Epidermal melanocyte (primary cell): ENCODE results near the gene MICAL3.

Experiments used
- DNase-seq: peaks from one replicate; pipeline ENCODE4 v3.0.0; 2011; ENCODE audit warnings: low spot score; ENCODE audit not compliant: insufficient read length

Gene MICAL3

DNA sequence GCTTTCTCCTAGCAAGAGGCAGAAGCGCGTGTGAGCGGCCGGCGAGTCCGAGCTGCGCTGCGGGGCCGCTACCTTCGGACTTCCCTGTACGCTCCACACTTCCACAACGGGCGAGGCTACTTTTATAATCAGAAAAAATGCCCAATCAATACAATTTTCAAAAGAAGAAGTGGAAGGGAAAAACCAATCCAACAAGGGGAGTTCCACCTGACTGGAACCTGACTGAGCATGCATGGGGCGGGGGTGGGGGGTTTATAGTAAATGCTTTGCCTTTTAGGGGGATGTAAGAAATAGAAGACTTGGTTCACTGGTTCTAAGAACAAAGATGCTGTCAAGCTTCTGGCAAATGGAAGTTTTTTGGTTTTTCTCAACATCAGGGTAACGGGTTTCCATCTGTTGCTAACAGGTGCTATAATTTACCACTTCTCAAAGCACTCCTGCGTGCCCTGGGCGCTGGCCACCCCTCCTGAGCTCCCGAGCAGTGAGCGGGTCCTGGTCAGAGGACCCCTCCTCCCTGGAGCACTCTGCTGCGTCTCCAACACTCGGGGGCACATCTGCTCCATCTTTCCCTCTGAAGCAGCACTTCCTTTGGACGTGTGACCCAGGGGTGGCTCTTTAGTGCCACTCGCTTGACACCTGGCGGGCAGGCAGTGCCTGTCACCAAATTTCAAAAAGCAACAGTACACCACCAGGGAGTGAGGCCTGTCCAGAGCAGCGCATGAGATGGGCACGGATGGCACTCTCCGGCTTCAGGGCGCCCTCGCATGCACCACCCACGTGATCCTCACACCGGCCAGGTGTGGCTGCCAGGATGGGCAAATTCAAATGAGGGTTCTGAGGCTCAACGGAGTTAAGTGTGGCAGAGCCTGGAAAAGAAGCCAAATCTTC lies 228.5 kb downstream of the MICAL3 start:
- no peak for DNase-seq

DNA sequence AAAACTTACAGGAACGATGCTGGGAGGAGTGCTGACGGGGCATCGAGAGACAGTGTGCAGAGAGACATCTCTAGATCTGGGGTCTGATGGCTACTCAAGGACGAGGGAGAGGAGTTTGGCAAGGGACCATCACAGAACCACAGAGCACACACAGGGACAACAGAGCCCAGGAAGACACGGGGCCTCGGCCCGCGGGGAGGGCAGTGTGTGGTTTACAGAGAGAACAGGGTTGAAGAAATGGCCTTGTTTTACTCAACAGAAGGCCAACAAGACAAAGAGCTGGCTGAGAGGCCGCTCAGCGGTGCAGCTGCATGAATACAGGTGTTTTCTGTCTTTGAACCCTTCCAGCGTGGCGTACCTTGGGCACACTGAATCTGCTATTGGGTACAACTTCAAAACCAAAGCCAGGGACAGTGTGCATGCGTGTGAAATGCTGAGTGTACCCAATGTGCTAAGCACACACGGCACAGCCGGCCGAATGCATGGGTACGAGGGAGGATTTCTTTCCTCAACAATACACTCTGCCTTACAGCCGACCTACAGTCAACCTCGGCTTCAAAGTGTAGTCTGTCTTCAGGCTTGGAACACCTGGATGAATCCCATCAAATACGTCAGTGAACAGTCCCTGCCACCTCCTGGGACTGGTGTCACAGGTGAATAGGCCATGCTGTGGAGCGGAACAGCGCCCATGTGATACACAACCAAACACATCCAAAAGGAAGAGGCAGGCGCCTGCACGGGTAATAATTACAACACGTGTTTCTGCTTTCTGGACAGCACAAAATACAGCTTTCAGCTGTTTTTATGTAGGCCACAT lies 229.4 kb downstream of the MICAL3 start:
- no peak for DNase-seq

DNA sequence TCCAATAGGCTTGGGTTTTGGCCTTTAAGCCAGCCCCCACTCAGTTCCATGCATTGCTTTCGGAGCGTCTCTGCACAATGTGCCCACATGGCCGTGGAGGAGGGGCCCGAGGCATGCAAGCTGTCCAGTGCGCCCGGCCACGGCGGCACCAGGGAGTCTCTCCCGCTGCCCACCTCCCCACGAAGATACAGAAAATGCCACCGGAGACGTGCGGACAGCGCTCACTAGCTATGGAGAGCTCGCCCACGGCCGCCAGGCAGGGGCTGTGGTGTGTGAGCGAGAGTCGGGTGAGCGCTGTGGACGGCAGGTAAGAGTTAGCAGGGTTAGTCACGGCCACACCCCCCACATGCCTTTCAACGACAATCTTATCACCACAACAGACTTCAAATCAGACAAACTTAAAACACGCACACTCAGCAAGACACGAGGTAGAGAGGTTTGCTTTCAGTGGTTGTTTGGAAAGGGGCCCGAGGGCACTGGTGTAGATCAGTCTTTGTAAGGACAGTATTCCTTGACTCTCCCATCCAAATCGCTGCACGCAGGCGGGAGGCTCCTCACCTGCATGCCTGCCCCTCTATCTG lies 231.4 kb downstream of the MICAL3 start:
- DNase-seq, result no peak

- no peak for DNase-seq
Observed at GRCh38 chr22:17792299-17792698, 232.1 kb downstream of the MICAL3 start.

- DNase-seq, result no peak
Observed at GRCh38 chr22:17791196-17791595, 233.2 kb downstream of the MICAL3 start.

GRCh38 chr22:17789379-17790200 lies 234.8 kb downstream of the MICAL3 start:
- no peak for DNase-seq

GRCh38 chr22:17788528-17789378 lies 235.6 kb downstream of the MICAL3 start:
- no peak for DNase-seq

DNA sequence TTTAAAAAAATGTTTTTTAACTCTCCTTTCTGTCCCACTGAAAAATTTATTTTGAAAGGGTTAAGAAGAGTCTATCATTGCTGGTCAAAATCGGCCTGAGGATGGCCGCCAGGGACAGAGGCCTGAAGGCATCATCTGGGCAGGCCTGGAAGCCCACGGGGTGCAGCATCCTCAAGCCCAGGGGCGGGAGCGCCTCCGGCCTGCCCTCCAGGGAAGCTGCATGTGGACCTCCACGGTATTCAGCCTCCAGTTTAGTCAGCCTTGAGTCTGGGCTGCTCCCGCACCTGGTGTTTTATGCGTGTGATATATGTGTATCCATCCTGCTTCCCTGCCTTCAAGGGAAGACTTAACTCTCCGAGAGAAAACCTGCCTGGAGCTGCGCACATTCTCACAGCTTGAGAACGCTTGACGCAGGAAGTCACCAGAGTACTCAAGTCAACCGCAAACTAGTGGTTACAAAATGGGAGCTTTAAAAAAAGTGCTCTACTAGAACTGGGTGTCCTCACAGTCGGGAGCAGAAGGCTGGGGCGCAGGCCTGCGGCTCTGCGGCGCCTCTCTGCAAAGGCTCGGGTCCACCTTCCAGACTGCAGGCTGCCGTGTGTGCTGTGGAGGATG lies 236.5 kb downstream of the MICAL3 start:
- no peak for DNase-seq

GRCh38 chr22:17787241-17787640 lies 237.1 kb downstream of the MICAL3 start:
- DNase-seq, result no peak

GRCh38 chr22:17786435-17787161 lies 237.8 kb downstream of the MICAL3 start:
- peak; percentile 65 for DNase-seq

DNA sequence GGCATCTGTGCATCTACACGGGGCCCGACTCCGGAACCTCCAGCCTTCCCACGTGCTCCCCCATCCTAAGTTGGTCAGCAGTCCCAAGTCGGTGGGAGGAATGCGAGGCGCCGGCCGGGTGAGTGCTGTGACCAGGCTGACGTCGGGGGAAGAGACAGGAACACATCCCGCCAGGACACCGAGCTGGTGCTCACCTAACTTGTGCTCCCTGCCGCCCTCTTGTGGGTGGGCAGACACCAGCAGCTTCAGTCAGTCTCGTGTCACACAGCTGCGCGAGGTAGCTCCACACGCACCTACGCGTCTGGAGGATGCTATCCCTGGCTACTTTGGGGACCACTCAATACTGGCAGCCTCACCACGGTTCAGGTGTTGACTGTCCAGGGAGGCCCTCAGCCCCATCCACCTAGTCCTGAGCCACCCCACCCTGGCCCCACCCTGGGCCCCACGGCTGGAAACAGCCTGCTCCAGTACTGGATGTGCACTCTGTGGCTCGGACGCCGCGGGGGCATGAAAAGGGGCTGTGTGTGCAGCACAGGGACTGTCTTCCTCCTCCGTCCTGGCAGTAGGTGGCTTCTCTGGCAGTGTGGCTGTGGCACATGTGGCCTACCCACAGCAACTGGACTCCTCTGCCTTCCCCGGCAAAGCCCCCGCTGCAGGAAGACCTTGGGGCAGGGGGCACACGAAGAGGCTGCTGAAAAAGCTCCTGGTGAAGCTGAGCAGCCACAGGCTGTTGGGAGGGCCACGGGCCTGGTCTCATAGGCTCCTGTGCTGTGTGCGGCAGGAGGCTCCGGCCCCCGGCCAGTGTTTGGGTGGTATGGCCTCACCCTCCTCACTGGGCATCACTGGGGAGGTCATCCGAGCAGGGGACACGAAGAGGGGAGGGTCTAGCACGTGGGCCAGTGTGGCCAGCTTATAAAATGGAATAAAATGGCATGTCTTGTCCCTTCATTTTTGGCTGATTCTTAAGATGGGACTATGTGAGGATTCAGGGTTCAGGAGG lies 238.9 kb downstream of the MICAL3 start:
- no peak for DNase-seq

DNA sequence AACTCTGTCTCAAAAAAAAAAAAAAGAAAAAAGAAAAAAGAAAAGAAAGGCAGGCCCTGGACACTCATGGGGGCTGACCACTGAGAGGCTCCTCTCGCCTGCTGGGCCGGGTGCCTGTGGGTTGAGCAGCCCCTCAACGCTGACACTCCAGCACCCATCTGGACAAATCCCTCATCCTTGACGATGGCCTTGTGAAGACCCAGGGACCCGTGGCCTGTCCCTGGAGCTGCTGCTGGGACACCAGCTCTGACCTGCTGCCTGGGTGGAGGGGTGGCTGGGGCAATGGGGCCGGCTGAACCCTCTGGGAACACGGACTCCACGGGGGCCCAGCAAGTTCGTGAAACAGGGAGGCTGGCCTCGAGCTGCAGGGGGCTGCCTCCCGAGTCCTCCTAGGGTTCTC lies 239.6 kb downstream of the MICAL3 start:
- no peak for DNase-seq

GRCh38 chr22:17783773-17784480 lies 240.4 kb downstream of the MICAL3 start:
- DNase-seq, result no peak

DNA sequence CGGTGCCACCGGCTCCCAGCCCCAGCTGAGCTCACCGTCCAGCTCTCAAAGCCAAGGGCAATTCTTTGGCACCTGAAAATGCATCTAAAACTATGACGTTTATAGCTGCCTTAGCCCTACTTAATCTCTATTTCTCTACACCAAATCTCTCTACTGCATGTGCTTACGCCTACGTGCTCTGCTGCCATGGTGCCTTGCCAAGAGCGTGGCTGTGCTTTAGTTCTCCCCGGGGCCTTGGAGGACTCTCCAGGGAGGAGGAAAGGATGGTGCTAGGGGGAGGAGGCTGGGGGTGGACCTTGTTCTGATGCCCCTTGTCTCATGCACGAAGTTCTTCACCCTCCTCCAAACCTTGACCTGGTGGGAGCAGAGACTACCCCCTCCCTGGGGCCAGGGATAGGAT lies 241.0 kb downstream of the MICAL3 start:
- no peak for DNase-seq

- DNase-seq, result no peak
Observed at GRCh38 chr22:17782621-17783020, 241.7 kb downstream of the MICAL3 start.

- no peak for DNase-seq
Observed at GRCh38 chr22:17782158-17782557, 242.2 kb downstream of the MICAL3 start.

DNA sequence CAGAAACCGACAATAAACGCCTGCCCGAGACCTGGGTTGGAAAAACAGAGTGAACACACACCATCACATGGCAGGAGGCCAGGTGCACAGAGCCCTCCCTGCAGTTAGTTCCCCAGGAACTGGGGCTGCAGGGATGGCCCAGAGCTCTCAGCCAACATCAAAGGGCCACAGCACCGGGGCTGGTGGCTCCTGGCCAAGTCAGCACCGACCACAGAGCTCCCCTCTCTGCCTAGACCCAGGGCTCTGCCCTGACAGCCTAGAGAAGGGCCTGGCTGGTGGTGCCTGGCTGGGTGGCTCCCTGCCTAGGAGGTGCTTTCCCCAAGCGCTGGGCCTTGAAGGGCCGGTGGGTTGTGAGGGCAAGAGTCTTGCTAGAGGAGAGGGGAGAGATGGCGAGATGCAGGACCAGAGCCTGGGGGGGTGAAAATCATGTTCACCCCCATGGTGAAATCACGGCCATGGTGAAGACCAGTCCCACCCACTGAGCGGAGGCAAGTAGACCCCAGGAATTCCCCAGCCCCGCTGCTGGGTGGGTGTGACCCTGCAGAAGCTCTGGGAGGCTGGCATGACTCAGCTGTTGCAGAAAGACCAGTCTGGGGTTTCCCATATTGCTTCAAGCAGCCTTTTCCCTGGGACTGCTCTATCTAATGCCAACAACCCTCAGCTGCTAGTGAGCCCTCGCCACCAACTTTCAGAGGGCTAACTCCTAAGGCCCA lies 242.9 kb downstream of the MICAL3 start:
- no peak for DNase-seq
